Small intestine (tissue), 7 donors: ENCODE measurements around the gene CUL7. TPM values are rescaled to one million over a fixed set of nuclear protein-coding genes. Genes with fewer than 3 reads are reported as not detected.
A peak's percentile ranks its signal among the peaks of the same experiment; 100 is the strongest.

Source experiments
- DNase-seq, 2 donors: peaks; one replicate each; pipeline versions ENCODE4 v3.0.0 to v3.0.0-alpha.2; 2013
- FAIRE-seq: peaks from 2 replicates; lab custom pipeline; 2012; peaks lifted over from hg19 to GRCh38; lab: Jason Lieb, UNC
- H3K27ac ChIP-seq, 3 donors: one replicate each; pipeline ENCODE4 v1.5.1; 2013; ENCODE audit warnings: low read length in 2 of 3, mild to moderate bottlenecking in 2 of 3, control low read depth in 1 of 3, inconsistent platforms in 1 of 3, low read depth in 1 of 3, moderate library complexity in 1 of 3
- H3K27me3 ChIP-seq, 3 donors: one replicate each; pipeline ENCODE4 v1.6.1; 2013; ENCODE audit warnings: low read length in 3 of 3, inconsistent platforms in 1 of 3; ENCODE audit not compliant: control insufficient read depth in 3 of 3, insufficient read depth in 3 of 3
- H3K36me3 ChIP-seq, 3 donors: one replicate each; pipeline ENCODE4 v1.6.1; 2013; ENCODE audit warnings: low read length in 3 of 3, inconsistent platforms in 1 of 3, low read depth in 1 of 3, mild to moderate bottlenecking in 1 of 3, moderate library complexity in 1 of 3; ENCODE audit not compliant: control insufficient read depth in 3 of 3, insufficient read depth in 2 of 3
- H3K4me1 ChIP-seq, 3 donors: one replicate each; pipeline ENCODE4 v1.6.1; 2013; ENCODE audit warnings: low read length in 2 of 3, inconsistent platforms in 1 of 3, low read depth in 1 of 3, mild to moderate bottlenecking in 1 of 3, moderate library complexity in 1 of 3; ENCODE audit not compliant: control insufficient read depth in 3 of 3, insufficient read depth in 2 of 3
- H3K4me3 ChIP-seq, 3 donors: one replicate each; pipeline ENCODE4 v1.5.1; 2013; ENCODE audit warnings: low read length in 3 of 3, control low read depth in 1 of 3, inconsistent platforms in 1 of 3, low read depth in 1 of 3, mild to moderate bottlenecking in 1 of 3, moderate library complexity in 1 of 3
- H3K9me3 ChIP-seq, 2 donors: one replicate each; pipeline ENCODE4 v1.6.1; 2013; ENCODE audit warnings: low read depth in 1 of 2, low read length in 1 of 2; ENCODE audit not compliant: control insufficient read depth in 2 of 2, insufficient read depth in 1 of 2
- WGBS, 3 donors: extraction: QIAGEN DNeasy Blood & Tissue Kit; methylation state at CpG; one replicate each; pipeline ENCODE4 v1.1.7; 2013; 5-methylcytosine and 5-hydroxymethylcytosine counted together
- polyA plus RNA-seq, 4 donors: library from polyadenylated mRNA; stranded (reverse) in 3 of 4; unstranded in 1 of 4; fragments of 200-250 nt in 3 of 4; fragments of 120-200 nt in 1 of 4; gene quantifications; one replicate each; pipeline versions ENCODE4 v1.2.1 to v1.2.3, GENCODE V29; 2013
- donor health status: healthy with polysubstance abuse.
- donor health status: control.
- donor health status: control.
- donor health status: Bipolar disorder and iron deficiency.
- donor health status: healthy.

The CUL7 gene
- polyA plus RNA-seq, 4 donors: 5.7 to 41.8 (median 6.7) TPM

DNA sequence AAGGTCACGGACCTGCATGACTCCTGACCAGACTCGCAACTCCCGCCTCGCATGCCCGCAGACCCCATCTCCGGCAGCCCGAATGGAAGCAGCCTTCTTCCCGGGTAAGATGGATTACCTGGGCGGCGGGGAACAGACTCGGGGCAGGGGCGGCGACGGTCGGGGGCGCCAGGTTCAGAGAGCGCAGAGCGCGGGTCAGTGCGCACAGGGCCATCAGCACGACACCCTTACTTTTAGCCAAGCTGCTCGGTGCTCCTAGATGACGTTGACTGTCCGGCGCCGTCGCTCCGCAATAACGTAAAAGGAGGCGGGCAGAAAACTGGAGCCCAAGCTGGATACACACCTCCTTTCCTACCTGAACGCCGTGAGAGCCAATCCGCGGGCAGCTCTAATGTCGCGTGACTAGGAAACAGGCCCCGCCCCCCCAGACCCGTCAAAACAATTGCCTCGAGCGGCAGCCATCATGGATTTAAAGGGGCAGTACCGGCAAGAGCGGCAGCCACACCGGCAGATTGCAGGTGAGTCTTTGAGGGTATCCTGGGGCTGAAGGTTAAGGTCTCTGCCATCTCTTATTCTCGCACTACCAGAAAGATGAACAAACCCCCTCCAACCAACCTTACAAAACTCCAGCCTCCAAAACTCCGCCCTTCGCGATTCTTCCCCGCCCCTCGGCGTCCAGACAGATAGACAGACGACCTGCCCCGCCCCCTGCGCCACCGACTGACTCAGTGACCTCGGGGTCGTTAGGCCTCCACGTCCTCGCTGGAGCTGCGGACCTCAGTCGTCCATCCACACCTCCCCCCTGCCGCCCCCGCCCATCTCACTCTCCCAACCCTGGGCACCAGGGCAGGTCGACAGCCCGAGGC, 5.8 kb upstream of the CUL7 start, which contains the start of the genes KLC4 and MRPL2:
TSS of gene KLC4 (plus strand) at position 464 of the 866 bp plus-strand sequence. CDS start 1,705 bp downstream, outside the sequence.
TSS of gene MRPL2 (minus strand) at position 267 of the 866 bp plus-strand sequence. CDS start at position 214, 53 bp downstream.
- peaks cover 0 to 31% (median 0%) of the 10 kb centered on the region in 3 donors for H3K4me1 ChIP-seq
- no peak for FAIRE-seq
- H3K36me3 ChIP-seq: peaks cover 0 to 61% (median 2%) of the 10 kb centered on the region in 3 donors
- H3K9me3 ChIP-seq: no peaks in the 10 kb centered on the region
- no peaks in the 10 kb centered on the region for H3K27me3 ChIP-seq
- peak within 1 kb of the TSS; percentile 67 to 92 (median 72) for H3K4me3 ChIP-seq
- peak within 1 kb of the TSS; percentile 85 to 96 (median 95) for H3K27ac ChIP-seq
- 0% methylated on average over 60 to 64 of the region's 64 CpGs for WGBS, 3 donors
- peak; percentile 100 for DNase-seq

DNA sequence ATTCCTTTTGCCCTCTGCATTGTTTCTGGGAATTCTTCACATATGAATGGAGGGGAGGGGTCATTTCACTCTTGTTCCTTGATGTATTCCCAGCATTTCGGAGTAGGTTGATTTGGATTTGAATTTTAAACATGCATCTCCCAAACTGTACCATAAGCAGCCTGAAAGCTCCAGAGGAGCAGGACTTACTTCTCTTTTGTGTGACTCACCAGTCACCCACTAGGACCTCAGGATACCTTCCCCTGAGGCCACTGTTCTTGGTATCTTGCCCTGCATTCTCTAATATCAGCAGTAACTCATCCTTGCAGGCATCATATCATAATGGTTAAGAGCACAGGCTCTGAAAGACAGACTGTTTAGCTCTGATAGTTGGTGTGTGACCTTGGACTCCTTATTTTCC, 4.9 kb upstream of the CUL7 start:
- H3K27ac ChIP-seq: peak overlapping the region in 1 of 3 donors; percentile 79
- H3K4me1 ChIP-seq: peaks cover 0 to 31% (median 0%) of the 10 kb centered on the region in 3 donors
- WGBS, 3 donors: 48 to 72% (median 64%) methylated on average over 1 of the region's 1 CpG
- DNase-seq (no peak), FAIRE-seq (no peak)
- H3K9me3 ChIP-seq: no peaks in the 10 kb centered on the region
- no peaks in the 10 kb centered on the region for H3K27me3 ChIP-seq
- H3K36me3 ChIP-seq: peaks cover 0 to 56% (median 2%) of the 10 kb centered on the region in 3 donors
- H3K4me3 ChIP-seq: peak overlapping the region in 2 of 3 donors; percentile 72 to 92

DNA sequence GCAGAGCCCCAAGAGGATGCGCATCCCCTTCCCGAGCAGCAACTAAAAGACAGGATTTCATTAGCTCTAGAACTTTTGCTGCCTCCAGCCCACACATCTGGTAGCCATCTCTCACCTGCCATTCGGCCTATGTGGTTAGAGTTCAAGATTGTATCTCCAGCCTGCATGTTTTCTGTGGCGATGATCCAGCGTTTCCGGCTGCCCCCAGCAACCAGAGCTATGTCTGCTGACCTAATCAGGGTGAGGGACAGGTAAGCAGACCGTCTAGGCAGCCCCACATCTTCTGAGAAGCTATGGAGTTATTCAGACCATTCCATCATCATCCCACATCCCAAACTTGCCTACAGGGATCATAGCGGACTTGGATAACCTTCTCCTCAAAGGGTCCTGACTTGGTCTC, 2.3 kb upstream of the CUL7 start:
- Histone ChIP-seq H3K4me3 (no peak overlapping the region), H3K9me3 (no peaks in the 10 kb centered on the region), H3K36me3 (peaks cover 0 to 49% (median 0%) of the 10 kb centered on the region in 3 donors), H3K27ac (no peak overlapping the region), H3K4me1 (peaks cover 0 to 32% (median 3%) of the 10 kb centered on the region in 3 donors), H3K27me3 (no peaks in the 10 kb centered on the region)
- 84 to 87% (median 86%) methylated on average over 8 of the region's 8 CpGs for WGBS, 3 donors
- DNase-seq (no peak), FAIRE-seq (no peak)

DNA sequence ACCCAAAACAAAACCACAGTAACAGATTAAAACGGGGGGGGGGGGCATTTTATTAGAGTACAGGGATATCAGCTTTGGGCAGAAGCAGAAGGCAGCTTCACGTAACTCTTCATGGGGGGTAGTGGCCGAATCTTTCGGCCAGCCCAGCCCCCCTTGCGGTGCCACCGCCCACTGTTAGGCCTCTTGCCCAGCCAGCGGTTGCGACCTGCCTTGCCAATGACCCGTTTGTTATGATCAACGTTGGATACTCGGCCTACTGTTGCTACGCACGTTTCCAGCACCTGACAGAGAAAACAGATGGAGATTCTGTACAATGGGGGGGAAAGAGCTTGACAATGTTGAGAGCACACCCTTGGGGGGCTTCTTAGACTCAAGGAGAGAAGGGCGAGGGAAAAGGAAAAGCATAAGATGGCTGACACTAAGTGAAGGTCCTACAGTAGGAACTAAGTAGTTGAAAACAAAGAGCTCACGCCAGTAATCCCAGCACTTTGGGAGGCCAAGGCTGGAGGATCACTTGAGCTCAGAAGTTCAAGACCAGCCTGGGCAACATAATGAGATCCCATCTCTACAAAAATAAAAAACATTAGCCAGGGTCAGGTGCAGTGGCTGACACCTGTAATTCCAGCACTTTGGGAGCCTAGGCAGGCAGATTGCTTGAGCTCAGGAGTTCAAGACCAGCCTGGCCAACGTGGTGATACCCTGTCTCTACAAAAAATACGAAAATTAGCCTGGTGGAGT, 724 bp upstream of the CUL7 start:
- Histone ChIP-seq H3K27me3 (no peaks in the 10 kb centered on the region), H3K4me3 (peak overlapping the region in 2 of 3 donors; percentile 70 to 80), H3K4me1 (peaks cover 0 to 34% (median 3%) of the 10 kb centered on the region in 3 donors), H3K36me3 (peaks cover 0 to 61% (median 3%) of the 10 kb centered on the region in 3 donors), H3K27ac (peak overlapping the region; percentile 42 to 93 (median 79)), H3K9me3 (no peaks in the 10 kb centered on the region)
- WGBS, 3 donors: 76 to 78% (median 77%) methylated on average over 17 of the region's 17 CpGs
- FAIRE-seq: no peak
- peak in 1 of 2 donors; percentile 16 for DNase-seq

- WGBS, 3 donors: 10 to 15% (median 11%) methylated on average over 22 of the region's 22 CpGs
- Histone ChIP-seq H3K9me3 (no peaks in the 10 kb centered on the region), H3K4me3 (peak overlapping the region; percentile 60 to 80 (median 70)), H3K27ac (peak overlapping the region; percentile 78 to 93 (median 79)), H3K36me3 (peaks cover 0 to 70% (median 8%) of the 10 kb centered on the region in 3 donors), H3K27me3 (no peaks in the 10 kb centered on the region), H3K4me1 (peaks cover 0 to 27% (median 3%) of the 10 kb centered on the region in 3 donors)
- DNase-seq (peak; percentile 30 to 74), FAIRE-seq (no peak)
Observed at GRCh38 chr6:43052842-43053544, 658 bp downstream of the CUL7 start.

DNA sequence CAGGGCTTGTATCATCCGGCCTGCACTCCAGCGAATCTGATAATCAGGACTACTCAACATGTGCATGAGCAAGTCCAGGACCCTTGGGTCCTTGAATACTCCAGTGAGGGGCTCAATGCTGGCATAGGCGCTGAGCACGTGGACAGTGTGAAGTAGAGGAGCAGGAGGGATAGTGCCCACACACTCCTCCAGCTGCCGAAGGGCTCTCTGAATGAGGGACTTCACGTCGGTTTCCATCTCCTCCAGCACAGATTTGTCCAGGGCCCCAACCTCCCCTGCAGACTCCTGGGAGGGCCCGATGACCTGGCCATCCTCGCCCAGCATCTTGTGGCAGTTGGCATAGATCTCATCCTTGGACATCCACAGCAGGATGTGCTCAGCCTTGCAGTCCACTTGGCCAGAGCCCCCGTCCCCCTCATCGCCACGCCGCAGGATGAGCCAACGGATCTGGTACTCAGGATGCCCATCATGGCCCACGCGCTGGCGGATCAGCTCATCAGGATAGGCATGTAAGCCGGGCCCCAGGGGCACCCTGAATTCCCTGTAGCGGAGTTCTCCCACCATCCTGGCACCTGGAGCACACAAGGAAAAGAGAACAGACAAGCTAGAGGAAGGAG, 1.3 kb downstream of the CUL7 start:
- no peaks in the 10 kb centered on the region for H3K9me3 ChIP-seq
- FAIRE-seq: no peak
- H3K27me3 ChIP-seq: no peaks in the 10 kb centered on the region
- WGBS, 3 donors: 87 to 94% (median 91%) methylated on average over 19 of the region's 19 CpGs
- H3K4me3 ChIP-seq: peak overlapping the region in 1 of 3 donors; percentile 80
- peak overlapping the region in 2 of 3 donors; percentile 79 to 93 for H3K27ac ChIP-seq
- DNase-seq: no peak
- H3K36me3 ChIP-seq: peaks cover 0 to 70% (median 9%) of the 10 kb centered on the region in 3 donors
- H3K4me1 ChIP-seq: peaks cover 0 to 24% (median 3%) of the 10 kb centered on the region in 3 donors

DNA sequence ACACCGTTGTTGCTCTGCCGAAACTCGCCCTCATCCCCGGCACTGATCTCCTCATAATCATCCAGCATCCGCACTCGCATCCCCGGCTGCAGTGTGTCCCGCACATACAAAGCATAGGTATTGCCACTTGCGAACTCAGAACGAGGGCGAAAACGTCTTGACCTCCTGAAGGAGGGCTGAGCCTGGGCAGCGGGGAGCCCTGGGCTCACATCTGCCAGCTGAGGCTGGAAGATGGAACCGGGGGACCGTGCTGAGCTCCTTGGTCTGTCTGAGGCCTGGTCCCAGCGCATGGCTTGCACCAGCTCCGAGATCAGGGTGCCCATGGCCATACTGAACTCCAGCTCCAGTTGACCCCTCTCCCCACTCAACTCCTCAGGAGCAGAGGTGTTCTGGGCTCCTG, 2.7 kb downstream of the CUL7 start:
- WGBS, 3 donors: 96 to 98% (median 97%) methylated on average over 17 of the region's 17 CpGs
- H3K36me3 ChIP-seq: peaks cover 0 to 74% (median 11%) of the 10 kb centered on the region in 3 donors
- no peak for FAIRE-seq

More for the DNA sequence above, 2.7 kb downstream of the CUL7 start:
- DNase-seq: no peak
- Histone ChIP-seq H3K27ac (no peak overlapping the region), H3K9me3 (no peaks in the 10 kb centered on the region), H3K4me1 (peaks cover 0 to 24% (median 3%) of the 10 kb centered on the region in 3 donors), H3K4me3 (no peak overlapping the region), H3K27me3 (no peaks in the 10 kb centered on the region)
